Mucosa of stomach (tissue), 1 donor: ENCODE results near the gene TAS2R7.

Experiments
- H3K27me3 ChIP-seq: one replicate; pipeline ENCODE4 v1.7.0; 2013; ENCODE audit warnings: mild to moderate bottlenecking, low read length; ENCODE audit not compliant: control insufficient read depth, insufficient read depth
- H3K36me3 ChIP-seq: one replicate; pipeline ENCODE4 v1.7.0; 2013; ENCODE audit warnings: low read length; ENCODE audit not compliant: control insufficient read depth, insufficient read depth
- H3K4me1 ChIP-seq: one replicate; pipeline ENCODE4 v1.7.0; 2013; ENCODE audit warnings: mild to moderate bottlenecking, low read length; ENCODE audit not compliant: control insufficient read depth, insufficient read depth
- H3K4me3 ChIP-seq: one replicate; pipeline ENCODE4 v1.7.0; 2013; ENCODE audit warnings: low read length
- H3K9ac ChIP-seq: one replicate; pipeline ENCODE4 v1.7.0; 2013; ENCODE audit warnings: mild to moderate bottlenecking, low read length, moderate library complexity
- H3K9me3 ChIP-seq: one replicate; pipeline ENCODE4 v1.7.0; 2013; ENCODE audit warnings: mild to moderate bottlenecking, low read length, moderate library complexity; ENCODE audit not compliant: control insufficient read depth
- donor health status: Pancreatic carcinoma.

Gene TAS2R7

GRCh38 chr12:10802587-10802986 lies at the start of gene TAS2R7:
Gene TAS2R7, minus strand, starts transcription at chr12:10802627. Its CDS starts 57 bp downstream, at chr12:10802570.
- Histone ChIP-seq H3K4me3 (no peak within 1 kb of the TSS), H3K27me3 (no peaks in the 10 kb centered on the region), H3K4me1 (no peaks in the 10 kb centered on the region), H3K9ac (no peak within 1 kb of the TSS), H3K9me3 (no peaks in the 10 kb centered on the region), H3K36me3 (no peaks in the 10 kb centered on the region)

GRCh38 chr12:10851243-10851858 lies 48.9 kb upstream of the TAS2R7 start:
- Histone ChIP-seq H3K4me1 (no peaks in the 10 kb centered on the region), H3K27me3 (no peaks in the 10 kb centered on the region), H3K36me3 (no peaks in the 10 kb centered on the region), H3K4me3 (no peak overlapping the region), H3K9me3 (no peaks in the 10 kb centered on the region), H3K9ac (no peak overlapping the region)

GRCh38 chr12:10849425-10849878 lies 47.0 kb upstream of the TAS2R7 start, which contains the start of gene PRR4:
Gene PRR4, minus strand, starts transcription at chr12:10849475. Its CDS starts 38 bp downstream, at chr12:10849437.
- no peak within 1 kb of the TSS for H3K4me3 ChIP-seq
- H3K9ac ChIP-seq = no peak within 1 kb of the TSS
- no peaks in the 10 kb centered on the region for H3K36me3 ChIP-seq
- H3K9me3 ChIP-seq = no peaks in the 10 kb centered on the region
- H3K27me3 ChIP-seq = no peaks in the 10 kb centered on the region
- no peaks in the 10 kb centered on the region for H3K4me1 ChIP-seq

- no peaks in the 10 kb centered on the region for H3K27me3 ChIP-seq
These were observed 45.3 kb upstream of the TAS2R7 start for GRCh38 chr12:10847744-10848143.

GRCh38 chr12:10842862-10843261 lies 40.4 kb upstream of the TAS2R7 start:
- H3K9me3 ChIP-seq = no peaks in the 10 kb centered on the region
- no peaks in the 10 kb centered on the region for H3K27me3 ChIP-seq
- no peak overlapping the region for H3K9ac ChIP-seq
- no peaks in the 10 kb centered on the region for H3K36me3 ChIP-seq
- no peak overlapping the region for H3K4me3 ChIP-seq
- H3K4me1 ChIP-seq = no peaks in the 10 kb centered on the region

More at GRCh38 chr12:10847744-10848143, 45.3 kb upstream of the TAS2R7 start:
- Histone ChIP-seq H3K9me3 (no peaks in the 10 kb centered on the region), H3K4me1 (no peaks in the 10 kb centered on the region), H3K4me3 (no peak overlapping the region), H3K36me3 (no peaks in the 10 kb centered on the region), H3K9ac (no peak overlapping the region)

- Histone ChIP-seq H3K4me3 (no peak overlapping the region), H3K27me3 (no peaks in the 10 kb centered on the region), H3K4me1 (no peaks in the 10 kb centered on the region), H3K9me3 (no peaks in the 10 kb centered on the region), H3K9ac (no peak overlapping the region), H3K36me3 (no peaks in the 10 kb centered on the region)
These were observed 36.0 kb upstream of the TAS2R7 start for GRCh38 chr12:10838461-10838860.

GRCh38 chr12:10829994-10830393 lies 27.6 kb upstream of the TAS2R7 start:
- Histone ChIP-seq H3K27me3 (no peaks in the 10 kb centered on the region), H3K9ac (no peak overlapping the region), H3K4me3 (no peak overlapping the region), H3K36me3 (no peaks in the 10 kb centered on the region), H3K4me1 (no peaks in the 10 kb centered on the region), H3K9me3 (no peaks in the 10 kb centered on the region)

- H3K27me3 ChIP-seq = no peaks in the 10 kb centered on the region
- H3K4me3 ChIP-seq = no peak within 1 kb of the TSS
- H3K36me3 ChIP-seq = no peaks in the 10 kb centered on the region
- H3K9me3 ChIP-seq = no peaks in the 10 kb centered on the region
- no peak within 1 kb of the TSS for H3K9ac ChIP-seq
- no peaks in the 10 kb centered on the region for H3K4me1 ChIP-seq
These were observed 23.8 kb upstream of the TAS2R7 start, which contains the start of gene TAS2R10 for GRCh38 chr12:10826258-10826657. Gene TAS2R10, minus strand, starts transcription at chr12:10826358. Its CDS starts 89 bp downstream, at chr12:10826269.

GRCh38 chr12:10824957-10825356 lies 22.5 kb upstream of the TAS2R7 start:
- H3K36me3 ChIP-seq = no peaks in the 10 kb centered on the region
- no peaks in the 10 kb centered on the region for H3K4me1 ChIP-seq
- H3K4me3 ChIP-seq = no peak overlapping the region
- H3K9me3 ChIP-seq = no peaks in the 10 kb centered on the region
- H3K9ac ChIP-seq = no peak overlapping the region
- H3K27me3 ChIP-seq = no peaks in the 10 kb centered on the region

GRCh38 chr12:10811883-10812536 lies 9.6 kb upstream of the TAS2R7 start:
- H3K36me3 ChIP-seq = no peaks in the 10 kb centered on the region
- no peaks in the 10 kb centered on the region for H3K4me1 ChIP-seq
- no peaks in the 10 kb centered on the region for H3K9me3 ChIP-seq
- no peak overlapping the region for H3K4me3 ChIP-seq
- peaks cover 20% of the 10 kb centered on the region for H3K27me3 ChIP-seq
- H3K9ac ChIP-seq = no peak overlapping the region

GRCh38 chr12:10810068-10810467 lies 7.6 kb upstream of the TAS2R7 start, which contains the start of gene TAS2R9:
Gene TAS2R9, minus strand, starts transcription at chr12:10810168. Its CDS starts 93 bp downstream, at chr12:10810075.
- Histone ChIP-seq H3K4me3 (no peak within 1 kb of the TSS), H3K9me3 (no peaks in the 10 kb centered on the region), H3K36me3 (no peaks in the 10 kb centered on the region), H3K27me3 (peaks cover 20% of the 10 kb centered on the region), H3K4me1 (no peaks in the 10 kb centered on the region), H3K9ac (no peak within 1 kb of the TSS)

- Histone ChIP-seq H3K27me3 (peaks cover 20% of the 10 kb centered on the region), H3K36me3 (no peaks in the 10 kb centered on the region), H3K9ac (no peak within 1 kb of the TSS), H3K9me3 (no peaks in the 10 kb centered on the region), H3K4me1 (no peaks in the 10 kb centered on the region), H3K4me3 (no peak within 1 kb of the TSS)
These were observed 4.8 kb upstream of the TAS2R7 start, which contains the start of gene TAS2R8 for GRCh38 chr12:10807186-10807585. Gene TAS2R8, minus strand, starts transcription at chr12:10807286. Its CDS starts 306 bp downstream, at chr12:10806980.
